GM12872 (cell line): Measurements from ENCODE around the gene UBA1.

Experiments
- CTCF ChIP-seq: IDR thresholded peaks from 3 replicates; pipeline ENCODE4 v1.5.1; 2011; ENCODE audit warnings: low read depth, mild to moderate bottlenecking, low read length, moderate library complexity; ENCODE audit not compliant: insufficient read depth

UBA1 gene

DNA sequence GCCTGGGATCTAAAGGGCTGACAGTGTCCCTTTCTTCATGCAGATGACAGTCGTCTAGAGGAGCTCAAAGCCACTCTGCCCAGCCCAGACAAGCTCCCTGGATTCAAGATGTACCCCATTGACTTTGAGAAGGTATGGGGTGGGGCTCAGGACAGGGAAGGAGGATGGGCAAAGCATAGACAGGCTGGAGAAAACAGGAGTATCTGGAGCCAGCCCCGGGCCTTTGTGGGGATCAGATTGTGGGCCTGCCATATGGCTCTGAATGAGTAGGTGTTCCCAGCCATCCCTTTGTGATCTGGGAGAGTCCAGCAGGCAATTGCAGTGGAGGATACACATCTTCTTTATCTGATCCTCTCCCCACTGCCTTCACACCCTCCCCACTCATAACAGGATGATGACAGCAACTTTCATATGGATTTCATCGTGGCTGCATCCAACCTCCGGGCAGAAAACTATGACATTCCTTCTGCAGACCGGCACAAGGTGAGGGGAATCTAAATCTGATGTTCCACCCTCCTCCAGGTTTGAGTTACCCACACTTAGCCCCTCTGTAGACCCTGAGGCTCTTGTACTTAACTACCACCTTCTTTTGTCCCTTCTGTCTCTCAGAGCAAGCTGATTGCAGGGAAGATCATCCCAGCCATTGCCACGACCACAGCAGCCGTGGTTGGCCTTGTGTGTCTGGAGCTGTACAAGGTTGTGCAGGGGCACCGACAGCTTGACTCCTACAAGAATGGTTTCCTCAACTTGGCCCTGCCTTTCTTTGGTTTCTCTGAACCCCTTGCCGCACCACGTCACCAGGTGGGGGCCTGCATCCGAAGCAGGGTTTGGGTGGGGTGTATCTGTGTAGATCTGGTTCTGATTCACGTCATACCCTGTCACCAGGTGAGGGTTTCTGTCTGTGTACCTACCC is 19.0 kb downstream of the UBA1 start:
- no peak for TF ChIP-seq CTCF

DNA sequence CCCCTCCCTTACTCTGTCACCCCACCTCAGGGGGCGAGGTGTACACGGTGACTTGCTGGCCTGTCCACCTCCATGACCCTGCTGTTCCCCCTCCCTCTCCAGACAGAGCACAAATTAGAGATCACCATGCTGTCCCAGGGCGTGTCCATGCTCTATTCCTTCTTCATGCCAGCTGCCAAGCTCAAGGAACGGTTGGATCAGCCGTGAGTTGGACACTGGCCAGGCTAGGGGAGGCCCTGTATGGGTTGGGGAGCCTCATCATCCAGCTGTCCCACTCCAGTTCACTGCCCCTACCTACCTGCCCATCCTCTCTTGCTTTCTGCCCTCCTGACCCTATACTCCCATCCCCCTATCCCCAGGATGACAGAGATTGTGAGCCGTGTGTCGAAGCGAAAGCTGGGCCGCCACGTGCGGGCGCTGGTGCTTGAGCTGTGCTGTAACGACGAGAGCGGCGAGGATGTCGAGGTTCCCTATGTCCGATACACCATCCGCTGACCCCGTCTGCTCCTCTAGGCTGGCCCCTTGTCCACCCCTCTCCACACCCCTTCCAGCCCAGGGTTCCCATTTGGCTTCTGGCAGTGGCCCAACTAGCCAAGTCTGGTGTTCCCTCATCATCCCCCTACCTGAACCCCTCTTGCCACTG is 20.9 kb downstream of the UBA1 start:
- no peak for TF ChIP-seq CTCF

- no peak for TF ChIP-seq CTCF
Observed at GRCh38 chrX:47215291-47215900, 21.8 kb downstream of the UBA1 start.

DNA sequence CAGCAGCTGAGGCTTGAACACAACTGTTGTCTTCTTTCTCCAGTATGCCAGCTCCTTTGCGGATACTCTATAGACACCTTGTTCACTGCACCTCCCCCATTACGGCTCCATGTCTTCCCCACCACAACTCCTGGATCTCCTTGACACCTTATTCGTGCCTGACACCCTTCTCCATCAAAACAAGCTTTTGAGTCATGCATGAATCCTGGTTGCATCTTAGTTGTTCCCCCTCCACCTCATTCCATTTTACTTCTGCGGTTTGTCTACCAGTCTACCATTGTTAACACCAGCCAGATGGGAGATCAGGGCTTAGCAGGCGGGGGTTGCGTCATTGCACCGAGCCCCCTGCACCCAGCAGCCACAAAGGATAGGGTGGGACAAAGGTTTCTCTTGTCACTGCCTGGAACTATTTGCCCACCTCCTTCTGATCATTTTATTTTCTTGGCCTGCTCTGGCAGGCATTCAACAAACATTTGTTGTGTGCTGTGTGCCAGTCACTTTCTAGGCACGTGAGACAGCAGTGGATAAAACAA is 22.8 kb downstream of the UBA1 start:
- no peak for TF ChIP-seq CTCF

DNA sequence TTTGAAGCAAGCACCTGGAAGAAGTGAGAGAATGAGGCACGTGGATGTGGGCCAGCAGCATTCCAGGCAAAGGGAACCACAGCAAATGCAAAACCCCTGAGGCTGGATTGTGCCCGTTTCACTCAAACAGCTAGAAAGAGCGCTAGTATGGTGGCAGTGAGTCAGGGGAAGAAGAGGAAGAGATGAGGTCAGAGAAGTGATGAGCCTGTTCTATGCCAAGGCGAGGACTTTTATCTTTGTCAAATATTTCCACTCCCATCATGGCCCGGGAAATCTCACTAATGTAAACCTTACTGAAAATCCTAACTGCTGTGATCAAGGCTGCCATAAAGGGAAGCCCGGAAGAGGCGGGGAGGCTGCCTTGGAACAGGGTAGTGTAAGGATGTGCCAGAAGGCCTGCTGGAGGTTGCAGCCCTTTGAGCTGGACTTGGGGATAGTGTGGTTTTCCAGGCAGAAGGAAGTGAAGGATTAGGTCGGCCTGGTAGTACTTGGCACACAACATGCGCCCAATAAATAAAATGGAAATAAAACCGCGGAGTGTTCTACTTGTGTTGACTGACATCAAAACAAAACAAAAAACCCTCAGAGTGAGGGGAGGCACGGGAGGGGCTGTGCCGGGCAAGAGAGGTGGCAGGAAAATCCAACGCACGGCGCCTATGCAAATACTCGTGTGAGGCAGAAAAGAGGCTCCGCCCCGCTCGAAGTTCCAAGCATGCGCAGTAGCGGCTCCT is 23.7 kb downstream of the UBA1 start:
- TF ChIP-seq CTCF: no peak

DNA sequence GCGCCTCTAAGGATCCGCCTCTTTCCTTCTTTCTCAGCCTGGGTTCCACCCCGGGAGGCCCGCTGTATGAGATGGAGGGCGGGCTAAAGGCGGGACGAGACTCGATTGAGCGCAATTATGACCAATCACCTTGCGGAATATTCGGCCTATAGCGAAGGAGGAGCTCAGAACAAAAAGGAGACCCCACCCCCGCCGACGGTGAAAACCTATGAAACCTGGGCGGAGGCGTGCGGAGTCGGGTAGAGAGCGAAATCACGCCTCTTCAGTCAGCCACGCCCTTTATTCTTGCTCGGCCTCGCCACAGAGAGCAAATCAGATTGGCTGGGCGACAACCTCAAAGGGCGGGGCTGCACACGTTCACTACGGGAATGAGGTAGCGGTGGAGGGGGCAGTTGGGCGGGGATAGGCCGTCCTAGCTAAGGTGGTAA is 24.2 kb downstream of the UBA1 start:
- no peak for TF ChIP-seq CTCF
